ENCODE results near the gene C4orf50. TPM values are rescaled to one million over a fixed set of nuclear protein-coding genes. Genes with fewer than 3 reads are reported as not detected.

Gene C4orf50
- total RNA-seq, 8 experiments from 2014 or later, result 0.09 to 1.2 (median 0.39) TPM

DNA sequence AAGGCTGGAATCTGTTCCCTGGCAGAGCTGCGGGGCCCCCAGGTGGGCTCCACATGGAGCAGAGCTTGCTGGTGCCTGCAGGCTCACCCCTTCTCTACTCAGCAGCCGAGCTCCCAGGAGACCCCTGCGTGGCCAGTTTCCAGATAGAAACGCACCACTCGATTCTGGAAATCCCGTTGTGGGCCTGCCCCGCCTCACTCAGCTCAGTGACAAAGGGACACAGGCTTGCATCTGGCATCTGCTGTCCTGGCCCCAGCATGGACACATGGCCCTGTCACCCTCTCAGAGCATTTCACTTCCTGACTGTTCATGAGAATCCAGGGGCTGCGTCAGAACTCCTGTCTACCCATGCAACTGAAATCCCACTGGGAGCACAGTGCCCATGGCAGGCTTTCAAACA is 20.5 kb upstream of the C4orf50 start:
- H3K4me3 ChIP-seq, result no peak overlapping the region
- in situ Hi-C loops (cut with MboI; ENCODE audit: low pct_unique_long_range_greater_than_20kb in 2 of 9, low sequenced_read_pairs in 9 of 9, unreplicated experiment in 9 of 9), result no loop called here
- no peaks in the 10 kb centered on the region for H3K4me1 ChIP-seq (replicated peaks in 1 of 2)
- WGBS, 10 experiments, result 0 to 90% (median 75%) methylated on average over 1 to 6 of the region's 8 CpGs; no CpG with 5 or more reads in 5 of the 10 experiments
- no peak for ATAC-seq (replicated peaks in 6 of 8)
- no peak overlapping the region for H3K27ac ChIP-seq

DNA sequence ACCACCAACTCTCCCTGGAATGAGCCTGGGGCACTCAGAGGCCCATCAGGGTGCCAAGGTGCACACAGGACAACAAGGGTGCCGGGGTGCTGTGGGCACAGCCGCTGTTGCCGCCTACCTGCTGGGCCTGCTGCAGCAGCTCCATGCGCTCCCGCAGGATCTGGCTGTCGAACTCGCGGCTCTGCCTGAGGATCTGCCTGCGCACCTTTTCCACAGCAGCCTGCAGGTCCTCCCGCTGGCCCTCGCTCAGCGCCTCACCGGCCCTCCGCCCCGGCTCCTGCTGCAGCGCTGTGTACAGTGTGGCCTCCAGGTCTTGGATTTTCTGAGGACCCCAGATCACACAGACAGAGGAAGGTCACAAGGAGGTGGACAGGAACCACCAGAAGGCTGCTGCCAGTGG is 17.6 kb upstream of the C4orf50 start:
- 40% methylated on average over 1 of the region's 16 CpGs; no CpG with 5 or more reads in 9 of the 10 experiments for WGBS, 10 experiments
- Histone ChIP-seq H3K27ac (no peak overlapping the region), H3K4me1 (replicated peaks in 1 of 2) (no peaks in the 10 kb centered on the region), H3K4me3 (no peak overlapping the region)
- no peak for ATAC-seq (replicated peaks in 6 of 8)
- in situ Hi-C loops (cut with MboI; ENCODE audit: low pct_unique_long_range_greater_than_20kb in 2 of 9, low sequenced_read_pairs in 9 of 9, unreplicated experiment in 9 of 9), result no loop called here

DNA sequence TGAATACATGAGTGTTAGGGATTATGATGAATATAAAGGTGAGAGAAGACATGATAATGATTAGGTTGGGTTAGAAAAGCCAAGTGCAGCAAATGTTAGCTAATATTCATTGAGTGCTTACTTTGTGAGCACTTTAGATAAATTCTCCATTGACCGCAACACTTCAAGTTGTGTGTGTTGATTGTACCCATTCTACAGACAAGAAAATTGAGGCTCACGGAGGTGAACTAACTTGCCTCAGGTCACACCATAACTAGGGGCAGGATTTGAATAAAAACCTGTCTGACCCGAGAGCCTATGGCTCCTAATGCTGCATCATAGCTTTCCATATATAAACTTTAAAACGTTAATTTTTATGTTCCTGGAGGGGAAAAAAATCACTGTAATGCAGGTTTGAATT is 15.2 kb upstream of the C4orf50 start:
- in situ Hi-C loops (cut with MboI; ENCODE audit: low pct_unique_long_range_greater_than_20kb in 2 of 9, low sequenced_read_pairs in 9 of 9, unreplicated experiment in 9 of 9), result no loop called here
- no peaks in the 10 kb centered on the region for H3K4me1 ChIP-seq (replicated peaks in 1 of 2)
- no peak for ATAC-seq (replicated peaks in 6 of 8)
- no peak overlapping the region for H3K27ac ChIP-seq
- 0 to 100% (median 65%) methylated on average over 1 to 4 of the region's 4 CpGs; no CpG with 5 or more reads in 1 of the 10 experiments for WGBS, 10 experiments
- no peak overlapping the region for H3K4me3 ChIP-seq

DNA sequence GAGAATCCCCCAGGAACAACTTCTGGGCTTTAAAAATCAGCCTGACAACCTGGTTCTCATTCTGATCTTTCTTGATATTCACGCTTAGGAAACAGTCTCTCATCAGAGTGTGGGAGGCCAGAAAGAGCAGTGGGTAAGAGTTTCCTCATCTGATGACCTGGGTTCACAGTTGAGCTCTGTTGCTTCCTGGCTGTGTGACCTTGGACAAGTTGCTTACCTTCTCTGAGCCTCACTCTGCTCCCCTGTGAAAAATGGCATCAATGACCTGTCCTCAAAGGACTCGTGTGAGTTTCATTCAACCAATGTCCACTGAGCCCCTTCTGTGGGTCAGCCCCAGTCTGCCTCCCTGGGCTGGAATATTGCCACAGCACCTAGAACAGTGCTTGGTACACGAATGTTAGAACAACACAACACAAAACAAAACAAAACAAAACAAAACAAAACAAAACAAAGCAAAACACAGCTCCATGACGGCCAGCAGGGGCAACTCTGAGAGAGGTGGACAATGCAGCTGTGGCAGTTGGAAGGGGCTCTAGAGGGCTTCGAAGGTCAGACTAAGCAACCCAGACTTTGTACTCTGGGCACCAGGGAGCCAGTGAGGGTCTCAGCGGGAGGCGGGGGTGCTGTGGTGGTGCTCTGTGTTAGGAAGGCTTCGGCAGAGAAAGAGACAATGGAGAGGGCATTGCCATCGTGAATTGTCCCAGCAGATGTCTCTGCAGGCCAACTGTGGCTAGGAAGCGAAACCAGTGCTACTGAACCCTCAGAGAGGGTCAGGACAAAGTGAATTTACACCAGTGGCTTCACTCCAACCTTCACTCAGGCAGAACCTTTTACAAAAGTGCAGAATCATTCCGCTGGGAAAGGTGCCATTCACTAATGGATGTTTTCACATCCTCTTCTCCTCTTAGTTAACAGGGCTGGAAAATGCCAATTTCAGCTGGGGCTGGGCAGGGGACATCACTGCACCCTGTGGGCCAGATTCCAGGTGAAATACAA is 14.3 kb upstream of the C4orf50 start:
- no peaks in the 10 kb centered on the region for H3K4me1 ChIP-seq (replicated peaks in 1 of 2)
- no peak overlapping the region for H3K27ac ChIP-seq
- peak in 2 of 8 experiments; percentile 83 to 86 for ATAC-seq (replicated peaks in 6 of 8)
- 28 to 87% (median 52%) methylated on average over 1 to 6 of the region's 11 CpGs; no CpG with 5 or more reads in 2 of the 10 experiments for WGBS, 10 experiments
- H3K4me3 ChIP-seq, result no peak overlapping the region
- in situ Hi-C loops (cut with MboI; ENCODE audit: low pct_unique_long_range_greater_than_20kb in 2 of 9, low sequenced_read_pairs in 9 of 9, unreplicated experiment in 9 of 9), result no loop called here

DNA sequence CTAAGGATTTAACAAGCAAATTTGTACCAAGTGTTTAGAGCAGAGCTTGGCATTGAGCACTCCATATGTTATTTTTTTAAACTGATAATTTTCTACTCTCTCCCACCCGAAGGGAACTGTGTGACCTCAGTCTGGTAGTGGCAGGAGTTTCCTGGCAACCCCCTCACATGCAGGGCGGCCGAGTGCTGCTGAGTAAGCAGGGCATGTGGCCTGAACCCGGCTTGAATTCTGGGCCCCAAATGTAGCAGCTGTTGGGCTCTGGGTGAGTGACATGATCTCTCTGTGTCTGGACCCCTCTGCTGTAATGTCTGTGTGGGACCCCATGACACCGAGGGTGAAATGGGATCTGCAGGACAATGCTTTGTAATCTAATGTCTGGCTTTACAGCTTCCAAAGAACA is 13.6 kb upstream of the C4orf50 start:
- peak in 2 of 8 experiments; percentile 18 to 61 for ATAC-seq (replicated peaks in 6 of 8)
- 17 to 91% (median 59%) methylated on average over 3 to 4 of the region's 5 CpGs; no CpG with 5 or more reads in 6 of the 10 experiments for WGBS, 10 experiments
- H3K4me1 ChIP-seq (replicated peaks in 1 of 2), result no peaks in the 10 kb centered on the region
- H3K4me3 ChIP-seq, result no peak overlapping the region
- in situ Hi-C loops (cut with MboI; ENCODE audit: low pct_unique_long_range_greater_than_20kb in 2 of 9, low sequenced_read_pairs in 9 of 9, unreplicated experiment in 9 of 9), result no loop called here
- H3K27ac ChIP-seq, result no peak overlapping the region

DNA sequence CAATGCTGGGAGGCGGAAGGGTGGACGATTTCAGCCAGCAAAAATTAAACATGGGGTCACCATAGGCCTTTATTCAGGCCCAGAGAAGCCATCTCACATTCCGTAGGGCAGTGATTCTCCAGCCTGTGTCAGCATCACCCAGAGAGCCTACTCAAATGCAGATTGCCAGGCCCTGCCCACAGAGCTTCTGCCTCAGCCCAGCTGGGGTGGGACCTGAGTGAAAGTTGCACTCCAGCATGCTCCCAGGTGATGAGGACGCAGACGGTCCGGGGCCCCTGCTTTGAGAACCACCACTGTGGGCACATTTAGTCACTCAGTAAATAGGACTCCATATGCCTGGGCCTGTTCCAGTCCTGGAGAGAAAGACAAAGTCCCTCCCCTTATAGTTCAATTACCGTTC is 12.4 kb upstream of the C4orf50 start:
- in situ Hi-C loops (cut with MboI; ENCODE audit: low pct_unique_long_range_greater_than_20kb in 2 of 9, low sequenced_read_pairs in 9 of 9, unreplicated experiment in 9 of 9), result no loop called here
- H3K4me1 ChIP-seq (replicated peaks in 1 of 2), result no peaks in the 10 kb centered on the region

DNA sequence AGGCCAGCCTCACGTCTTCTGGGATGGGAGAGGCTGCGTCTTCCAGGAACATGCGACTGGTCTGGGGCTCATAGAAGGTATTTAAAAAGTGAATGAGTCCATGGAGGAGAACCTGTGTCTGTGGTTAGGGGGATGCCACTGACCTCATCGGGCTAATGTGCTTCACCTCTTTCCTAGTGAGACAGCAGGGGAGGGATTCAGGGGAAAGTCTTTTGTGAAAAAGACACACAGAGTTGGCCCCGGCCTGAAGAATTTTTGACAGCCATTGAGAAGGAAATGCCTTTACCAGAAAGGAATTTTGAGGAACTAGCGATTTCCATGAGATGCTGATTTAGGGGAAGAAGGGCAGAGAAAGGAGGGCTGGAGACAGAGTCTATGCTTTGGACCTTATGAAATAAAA is 11.0 kb upstream of the C4orf50 start:
- ATAC-seq (replicated peaks in 6 of 8), result no peak
- H3K27ac ChIP-seq, result no peak overlapping the region
- 10 to 79% (median 22%) methylated on average over 1 to 4 of the region's 6 CpGs; no CpG with 5 or more reads in 3 of the 10 experiments for WGBS, 10 experiments
- no peak overlapping the region for H3K4me3 ChIP-seq
- in situ Hi-C loops (cut with MboI; ENCODE audit: low pct_unique_long_range_greater_than_20kb in 2 of 9, low sequenced_read_pairs in 9 of 9, unreplicated experiment in 9 of 9), result no loop called here
- H3K4me1 ChIP-seq (replicated peaks in 1 of 2), result no peaks in the 10 kb centered on the region

More for the DNA sequence above, 12.4 kb upstream of the C4orf50 start:
- Histone ChIP-seq H3K27ac (no peak overlapping the region), H3K4me3 (no peak overlapping the region)
- no peak for ATAC-seq (replicated peaks in 6 of 8)
- WGBS, 10 experiments, result 49 to 83% (median 68%) methylated on average over 1 to 6 of the region's 7 CpGs; no CpG with 5 or more reads in 4 of the 10 experiments

DNA sequence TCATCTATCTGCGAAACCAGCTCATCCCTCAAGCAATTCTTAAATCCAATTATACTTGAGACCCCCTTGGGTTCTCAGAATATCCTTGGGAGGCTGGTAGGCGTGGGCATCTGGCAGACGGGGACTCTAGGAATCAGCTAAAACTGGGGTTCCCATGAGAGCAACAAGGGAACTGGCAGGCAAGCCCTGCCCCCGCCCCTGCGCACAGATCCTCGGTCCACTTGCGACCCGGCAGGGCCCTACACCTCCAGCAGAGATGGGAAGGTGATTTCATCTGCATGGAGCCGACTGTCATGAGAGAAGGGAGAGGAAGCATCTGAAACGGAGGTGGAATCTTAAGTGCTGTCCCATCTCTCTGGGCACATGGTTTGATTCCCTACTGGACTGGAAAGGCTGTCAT is 9.9 kb upstream of the C4orf50 start:
- WGBS, 10 experiments, result 0 to 71% (median 64%) methylated on average over 1 to 9 of the region's 10 CpGs; no CpG with 5 or more reads in 6 of the 10 experiments
- Histone ChIP-seq H3K4me1 (replicated peaks in 1 of 2) (no peaks in the 10 kb centered on the region), H3K4me3 (no peak overlapping the region), H3K27ac (no peak overlapping the region)
- no peak for ATAC-seq (replicated peaks in 6 of 8)
- in situ Hi-C loops (cut with MboI; ENCODE audit: low pct_unique_long_range_greater_than_20kb in 2 of 9, low sequenced_read_pairs in 9 of 9, unreplicated experiment in 9 of 9), result no loop called here

DNA sequence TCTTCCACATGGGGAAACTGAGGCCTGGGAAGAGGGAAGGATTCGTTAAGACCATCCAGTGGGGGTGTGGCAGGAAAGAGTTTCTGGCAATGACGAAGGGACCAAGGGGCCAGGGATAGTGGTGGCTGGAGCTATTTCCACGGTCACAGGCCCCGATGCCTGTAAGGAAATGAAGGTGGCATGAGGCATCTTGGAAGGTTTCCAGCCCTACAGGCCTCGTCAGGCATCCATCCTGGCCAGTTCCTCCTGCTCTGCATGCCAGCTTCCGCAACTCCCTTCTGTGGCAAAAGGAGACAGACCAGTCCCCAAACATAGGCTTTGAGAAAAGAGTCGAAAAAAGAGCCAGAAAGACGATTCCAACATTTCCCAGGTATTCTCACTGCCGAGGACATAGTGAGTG is 9.2 kb upstream of the C4orf50 start:
- ATAC-seq (replicated peaks in 6 of 8), result no peak
- WGBS, 10 experiments, result 20 to 100% (median 71%) methylated on average over 1 to 5 of the region's 9 CpGs; no CpG with 5 or more reads in 4 of the 10 experiments

DNA sequence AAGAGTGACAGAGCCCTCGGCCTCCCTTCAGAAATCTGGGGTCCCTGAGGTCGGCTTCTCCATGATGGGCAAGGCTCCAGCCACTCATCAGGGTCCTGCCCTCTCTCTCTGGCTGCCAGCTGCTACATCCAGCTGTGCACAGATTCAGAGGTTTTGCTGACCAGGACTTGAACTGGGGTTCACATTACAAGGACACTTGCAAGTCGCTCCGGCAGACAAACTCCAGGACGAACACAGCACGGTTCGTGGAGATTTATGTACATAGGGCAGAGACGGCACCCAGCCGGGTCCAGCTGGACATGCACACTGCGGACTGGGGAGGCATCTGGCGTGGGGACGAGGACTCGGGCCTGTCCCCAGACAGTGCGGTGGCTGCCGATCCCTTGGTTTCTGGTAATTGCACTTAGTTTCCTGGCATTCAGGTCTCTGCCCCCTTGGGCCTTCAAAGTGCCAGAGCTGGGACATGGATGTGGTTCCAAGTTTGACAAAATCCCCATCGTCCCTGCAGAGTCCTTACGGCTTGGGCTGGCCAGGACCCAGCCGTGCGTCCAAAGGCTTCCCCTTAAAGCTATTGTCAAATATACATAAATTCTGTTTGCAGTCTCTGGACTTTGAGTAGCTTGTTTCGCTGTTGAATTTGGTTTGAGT is 6.2 kb upstream of the C4orf50 start:
- ATAC-seq (replicated peaks in 6 of 8), result no peak
- H3K27ac ChIP-seq, result no peak overlapping the region
- no peaks in the 10 kb centered on the region for H3K4me1 ChIP-seq (replicated peaks in 1 of 2)
- WGBS, 10 experiments, result 0 to 92% (median 56%) methylated on average over 2 to 19 of the region's 20 CpGs; no CpG with 5 or more reads in 2 of the 10 experiments
- H3K4me3 ChIP-seq, result no peak overlapping the region
- in situ Hi-C loops (cut with MboI; ENCODE audit: low pct_unique_long_range_greater_than_20kb in 2 of 9, low sequenced_read_pairs in 9 of 9, unreplicated experiment in 9 of 9), result no loop called here

More for the DNA sequence above, 9.2 kb upstream of the C4orf50 start:
- Histone ChIP-seq H3K27ac (no peak overlapping the region), H3K4me1 (replicated peaks in 1 of 2) (no peaks in the 10 kb centered on the region), H3K4me3 (no peak overlapping the region)
- in situ Hi-C loops (cut with MboI; ENCODE audit: low pct_unique_long_range_greater_than_20kb in 2 of 9, low sequenced_read_pairs in 9 of 9, unreplicated experiment in 9 of 9), result no loop called here

DNA sequence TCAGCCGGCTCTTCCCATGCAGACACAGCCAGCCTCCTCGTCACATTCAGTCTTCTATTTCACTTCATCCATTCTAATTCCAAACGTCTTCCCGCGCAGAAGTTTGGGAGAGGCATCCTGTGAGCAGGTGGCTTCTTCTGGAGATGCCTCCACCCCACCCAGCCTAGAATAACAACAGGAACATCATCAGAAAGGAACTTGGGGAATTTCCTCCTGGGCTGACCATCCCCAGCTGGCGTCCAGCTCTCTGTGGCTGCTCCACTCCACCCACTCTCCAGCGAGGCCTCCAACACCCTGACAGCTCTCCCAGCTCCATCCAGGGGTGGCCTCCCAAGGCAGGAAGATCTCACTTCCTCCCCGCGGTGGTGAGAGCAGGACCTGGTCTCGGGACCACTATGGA is 5.5 kb upstream of the C4orf50 start:
- peak in 2 of 8 experiments; percentile 44 to 76 for ATAC-seq (replicated peaks in 6 of 8)
- Histone ChIP-seq H3K27ac (no peak overlapping the region), H3K4me3 (no peak overlapping the region), H3K4me1 (replicated peaks in 1 of 2) (no peaks in the 10 kb centered on the region)
- 6 to 100% (median 72%) methylated on average over 2 to 5 of the region's 10 CpGs; no CpG with 5 or more reads in 4 of the 10 experiments for WGBS, 10 experiments
- in situ Hi-C loops (cut with MboI; ENCODE audit: low pct_unique_long_range_greater_than_20kb in 2 of 9, low sequenced_read_pairs in 9 of 9, unreplicated experiment in 9 of 9), result no loop called here

DNA sequence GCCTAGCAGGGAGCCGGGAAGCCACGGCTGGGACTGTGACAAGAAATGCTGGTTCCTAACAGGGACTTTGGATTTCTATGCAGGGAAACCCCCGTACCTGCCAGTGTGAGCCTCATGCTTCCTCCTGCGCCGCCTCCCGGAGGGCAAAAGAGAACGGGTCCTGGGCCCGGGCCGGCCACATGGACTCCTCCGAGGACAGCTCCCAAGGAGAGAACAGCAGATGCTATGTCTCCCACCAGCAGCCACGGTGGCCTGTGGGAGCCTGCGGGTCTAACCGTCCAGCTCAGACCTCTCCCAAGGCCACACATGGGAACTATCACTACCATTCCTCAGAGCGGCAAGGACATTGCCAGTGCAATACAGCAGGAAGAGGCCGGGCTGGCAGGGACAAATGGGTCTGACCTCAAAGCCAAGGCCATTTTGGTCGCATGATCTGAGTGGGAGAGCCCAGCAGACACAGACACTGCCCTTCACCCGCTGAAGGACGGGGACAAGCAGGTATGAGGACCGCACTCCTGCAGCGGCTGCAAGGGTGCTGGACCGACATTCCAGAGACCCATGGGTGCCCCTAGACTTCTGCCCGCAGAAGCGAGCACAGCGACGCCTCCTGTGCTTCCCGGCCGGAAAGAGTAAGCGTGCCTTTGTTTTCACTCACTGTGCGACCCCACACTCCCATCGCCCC is 4.5 kb upstream of the C4orf50 start:
- in situ Hi-C loops (cut with MboI; ENCODE audit: low pct_unique_long_range_greater_than_20kb in 2 of 9, low sequenced_read_pairs in 9 of 9, unreplicated experiment in 9 of 9), result no loop called here
- Histone ChIP-seq H3K27ac (no peak overlapping the region), H3K4me1 (replicated peaks in 1 of 2) (no peaks in the 10 kb centered on the region), H3K4me3 (no peak overlapping the region)
- 30 to 94% (median 67%) methylated on average over 1 to 10 of the region's 30 CpGs; no CpG with 5 or more reads in 2 of the 10 experiments for WGBS, 10 experiments
- no peak for ATAC-seq (replicated peaks in 6 of 8)

Measured in motor neuron (in vitro differentiated cells).